ENCODE data around the gene MAML3. TPM values are rescaled to one million over a fixed set of nuclear protein-coding genes. Genes with fewer than 3 reads are reported as not detected.

Gene MAML3
- 2.0 and 2.1 TPM in 2 replicates for total RNA-seq

GRCh38 chr4:140153718-140154571 lies at the start of gene MAML3:
Gene MAML3, minus strand, starts transcription at chr4:140154184. Its CDS starts 857 bp downstream, at chr4:140153327.

Other genes with a start within 250 kb of the MAML3 start
- gene SCOC, start 219.5 kb upstream of the MAML3 start, total RNA-seq: 66.4 and 67.1 TPM in 2 replicates